Sciatic nerve (tissue), 2 donors: ENCODE data around the gene PAK1. TPM values are rescaled to one million over a fixed set of nuclear protein-coding genes. Genes with fewer than 3 reads are reported as not detected.

ENCODE experiments used
- ATAC-seq: fragments of 200-7000 bp; cut with Tn5 transposase; one replicate; pipeline ENCODE4 v1.9.1; 2020; ENCODE audit warnings: mild to moderate bottlenecking, moderate library complexity
- DNase-seq: peaks from one replicate; pipeline ENCODE4 v3.0.0-alpha.2; 2020; ENCODE audit warnings: low spot score
- intact Hi-C: fragments of 100-400 bp; cut with DNase I; formaldehyde crosslinking; loops from one replicate; pipeline ENCODE4 v1.14.2; 2022
- total RNA-seq: library from RNA; stranded (reverse); fragmentation: NEBNext Ultra II Directional; extraction: Animal tissue kit (Norgen Biotek cat#: 25700); gene quantifications from one replicate; pipeline ENCODE4 v1.2.1, GENCODE V29; 2021
- donor health status: DM: no; HTN: no; CAD: no.
- donor health status: DM: no; HTN: no; CAD: no.

PAK1 gene
- total RNA-seq, 1 donor from 2014 or later = 31.3 TPM

GRCh38 chr11:77294040-77294439 lies 179.9 kb downstream of the PAK1 start:
- ATAC-seq (no peak), DNase-seq (no peak)
- intact Hi-C loops = no loop called here

GRCh38 chr11:77289737-77290136 lies 184.2 kb downstream of the PAK1 start:
- ATAC-seq (no peak), DNase-seq (no peak)
- intact Hi-C loops = no loop called here

GRCh38 chr11:77287615-77288273 lies 186.2 kb downstream of the PAK1 start:
- intact Hi-C loops = no loop called here

GRCh38 chr11:77287136-77287535 lies 186.8 kb downstream of the PAK1 start:
- ATAC-seq = no peak

More at GRCh38 chr11:77287615-77288273, 186.2 kb downstream of the PAK1 start:
- ATAC-seq (no peak), DNase-seq (no peak)

DNA sequence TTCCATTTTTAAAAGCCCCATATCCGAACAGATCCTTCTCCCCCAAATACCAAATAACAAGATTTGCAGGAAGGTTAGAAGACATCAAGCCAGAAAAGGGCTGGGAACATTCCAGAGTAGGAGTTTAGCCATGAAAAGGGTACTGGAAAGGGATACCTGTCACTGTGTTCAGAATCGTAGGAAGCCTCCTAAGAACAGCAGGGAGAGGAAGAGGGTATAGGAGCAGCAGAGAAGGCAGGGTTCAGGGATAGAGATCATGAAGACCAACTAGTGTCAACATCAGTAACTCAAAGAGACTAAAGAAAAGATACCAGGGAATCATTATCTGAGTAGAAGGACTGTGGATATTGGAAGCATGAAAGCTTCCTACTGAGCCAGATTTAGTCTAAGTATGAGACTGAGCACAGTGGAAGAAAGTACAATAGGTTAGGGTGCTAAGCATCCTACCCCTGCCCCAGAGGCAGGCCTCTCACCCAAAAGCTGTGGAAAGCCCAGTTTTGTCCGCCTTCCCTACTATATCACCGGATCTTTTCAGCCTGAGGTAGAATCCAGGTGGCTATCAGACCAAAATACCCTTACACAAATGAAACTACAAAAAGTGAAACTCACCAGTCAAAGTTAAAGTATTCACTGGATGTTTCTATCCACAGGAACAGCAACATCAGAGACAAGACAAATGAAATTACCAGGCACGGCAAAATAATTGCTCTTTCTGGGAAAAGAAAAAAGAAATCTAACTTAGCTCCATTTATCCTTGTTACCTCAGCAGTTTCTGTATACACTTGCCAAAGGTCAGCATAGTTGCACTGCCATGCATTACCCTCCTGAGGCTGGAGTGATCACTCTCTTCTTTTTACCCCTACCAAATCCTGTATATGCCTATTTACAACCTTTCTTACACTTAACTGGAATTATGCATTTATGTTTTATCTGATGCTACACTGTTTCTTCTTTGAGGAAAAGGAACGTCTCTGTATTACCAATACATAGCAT lies 189.1 kb downstream of the PAK1 start:
- intact Hi-C loops = no loop called here
- DNase-seq (no peak), ATAC-seq (no peak)

More at GRCh38 chr11:77287136-77287535, 186.8 kb downstream of the PAK1 start:
- intact Hi-C loops = no loop called here
- DNase-seq = no peak

DNA sequence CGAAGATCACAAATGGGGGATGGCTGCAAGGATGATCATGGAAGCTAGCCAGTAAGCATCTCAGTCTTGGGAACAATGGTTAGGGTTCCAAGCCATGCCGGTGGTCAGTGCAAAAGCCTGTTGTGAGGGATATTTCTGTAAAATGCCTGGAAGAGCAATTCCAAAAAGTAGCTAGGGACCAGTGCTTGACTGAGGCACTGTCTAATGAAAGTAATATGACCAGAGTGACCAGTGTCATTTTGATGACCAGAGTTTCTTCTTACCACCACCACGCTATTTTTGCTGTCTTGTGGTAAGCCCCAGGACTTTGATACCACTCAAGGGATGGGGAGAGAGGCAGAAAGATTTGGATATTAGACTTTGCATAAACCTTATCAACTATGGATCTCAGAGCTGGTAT lies 190.8 kb downstream of the PAK1 start:
- DNase-seq = no peak
- intact Hi-C loops = no loop called here
- ATAC-seq = no peak

- intact Hi-C loops = no loop called here
- DNase-seq = no peak
- ATAC-seq = no peak
Measured at GRCh38 chr11:77278595-77279506, 195.0 kb downstream of the PAK1 start.

DNA sequence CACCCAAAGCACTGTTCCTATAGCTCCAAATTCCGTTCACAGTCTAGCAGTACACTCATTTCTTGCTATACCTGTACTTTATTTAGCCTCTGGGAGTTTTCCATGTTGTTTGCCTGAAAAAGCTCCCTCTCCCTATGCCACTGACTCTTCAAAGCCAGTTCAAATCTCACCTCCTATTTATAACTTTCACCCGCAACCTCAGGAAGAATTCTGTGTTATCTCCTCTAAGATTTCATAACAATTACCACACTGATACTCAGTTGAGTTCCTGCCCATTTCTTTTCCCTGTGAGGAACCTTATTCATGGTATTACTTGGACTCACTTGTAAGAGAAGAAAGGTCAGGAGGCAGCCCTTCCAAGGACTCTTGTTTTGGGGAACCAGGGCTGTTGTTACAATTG lies 197.6 kb downstream of the PAK1 start:
- intact Hi-C loops = no loop called here
- ATAC-seq = no peak

More for the DNA sequence above, 197.6 kb downstream of the PAK1 start:
- DNase-seq = no peak

Other genes with a start within 250 kb of the PAK1 start
- gene GDPD4, start 172.4 kb downstream of the PAK1 start, total RNA-seq = not detected
- 1.4 TPM for gene AQP11, start 115.9 kb upstream of the PAK1 start, total RNA-seq
- 111 TPM for gene CLNS1A, start 163.7 kb upstream of the PAK1 start, total RNA-seq